OCI-LY1 (cell line): Measurements from ENCODE around the gene SKAP1.

Experiments
- H2AFZ ChIP-seq: fragments of 200-600 bp; sonication (generic), shearing (Covaris generic); 2 replicates; pipeline ENCODE4 v1.6.0; 2014; ENCODE audit warnings: antibody characterized with exemption, mild to moderate bottlenecking, low read length
- H3F3A ChIP-seq: fragments of 200-600 bp; sonication (generic), shearing (Covaris generic); 2 replicates; pipeline ENCODE4 v1.6.0; 2014; ENCODE audit warnings: mild to moderate bottlenecking, antibody characterized with exemption, low read length, moderate library complexity; ENCODE audit not compliant: insufficient read depth
- H3K27ac ChIP-seq: fragments of 200-600 bp; sonication (generic); 2 replicates; pipeline ENCODE4 v1.5.1; 2014; ENCODE audit warnings: low read length, mixed run types, mild to moderate bottlenecking, low read depth; ENCODE audit not compliant: poor library complexity, severe bottlenecking
- H3K27me3 ChIP-seq: fragments of 200-600 bp; sonication (generic); 2 replicates; pipeline ENCODE4 v1.6.0; 2014; ENCODE audit warnings: antibody characterized with exemption, mild to moderate bottlenecking, low read length, moderate library complexity; ENCODE audit not compliant: insufficient read depth
- H3K36me3 ChIP-seq: fragments of 200-600 bp; sonication (generic); 2 replicates; pipeline ENCODE4 v1.6.1; 2014; ENCODE audit warnings: mild to moderate bottlenecking, antibody characterized with exemption, low read length, moderate library complexity, mixed read lengths; ENCODE audit not compliant: insufficient read depth
- H3K4me1 ChIP-seq: fragments of 200-600 bp; sonication (generic); 2 replicates; pipeline ENCODE4 v1.5.1; 2014; ENCODE audit warnings: mild to moderate bottlenecking, low read length, moderate library complexity; ENCODE audit not compliant: insufficient read depth, severe bottlenecking
- H3K4me2 ChIP-seq: fragments of 200-600 bp; sonication (generic), shearing (Covaris generic); 2 replicates; pipeline ENCODE4 v1.6.1; 2014; ENCODE audit warnings: low read length
- H3K4me3 ChIP-seq: fragments of 200-600 bp; sonication (generic); 2 replicates; pipeline ENCODE4 v1.5.1; 2014; ENCODE audit warnings: low read length, low read depth, mild to moderate bottlenecking, mixed read lengths; ENCODE audit not compliant: poor library complexity, severe bottlenecking
- H3K79me2 ChIP-seq: fragments of 200-600 bp; shearing (Covaris generic); 2 replicates; pipeline ENCODE4 v1.6.1; 2016; ENCODE audit warnings: mixed run types, low read length, mixed read lengths; ENCODE audit not compliant: insufficient read depth
- H3K9ac ChIP-seq: fragments of 200-600 bp; sonication (generic), shearing (Covaris generic); 2 replicates; pipeline ENCODE4 v1.6.1; 2014; ENCODE audit warnings: mild to moderate bottlenecking, low read length, mixed read lengths
- H3K9me2 ChIP-seq: fragments of 200-600 bp; sonication (generic), shearing (Covaris generic); 2 replicates; pipeline ENCODE4 v1.6.1; 2014; ENCODE audit warnings: low read depth, mild to moderate bottlenecking, low read length, mixed read lengths
- H3K9me3 ChIP-seq: fragments of 200-600 bp; shearing (Covaris generic); 2 replicates; pipeline ENCODE4 v1.6.1; 2014; ENCODE audit warnings: low read length, mixed read lengths
- H4K20me1 ChIP-seq: fragments of 200-600 bp; sonication (generic), shearing (Covaris generic); 2 replicates; pipeline ENCODE4 v1.6.0; 2016; ENCODE audit warnings: mild to moderate bottlenecking, low read length; ENCODE audit not compliant: insufficient read depth
- CTCF ChIP-seq: fragments of 200-600 bp; sonication (generic), shearing (Covaris generic); IDR thresholded peaks from 2 replicates; pipeline ENCODE4 v1.5.1; 2017; ENCODE audit warnings: mild to moderate bottlenecking, antibody characterized with exemption, low read length, moderate library complexity, mixed read lengths
- EZH2 ChIP-seq: fragments of 200-600 bp; sonication (generic), shearing (Covaris generic); IDR thresholded peaks from 2 replicates; pipeline ENCODE4 v1.8.0; 2017; ENCODE audit warnings: borderline replicate concordance, mixed run types, mild to moderate bottlenecking, antibody characterized with exemption, low read length, moderate library complexity, mixed read lengths

SKAP1 gene

GRCh38 chr17:48465884-48466283, 35.9 kb upstream of the SKAP1 start:
- H3K4me3 ChIP-seq, result no peak overlapping the region
- H3K27ac ChIP-seq, result no peak overlapping the region
- H3K4me2 ChIP-seq, result no peak overlapping the region
- H3F3A ChIP-seq, result no peaks in the 10 kb centered on the region
- H3K9ac ChIP-seq, result no peak overlapping the region
- no peaks in the 10 kb centered on the region for H3K79me2 ChIP-seq
- no peaks in the 10 kb centered on the region for H3K4me1 ChIP-seq
- TF ChIP-seq EZH2 (no peak), CTCF (no peak)
- no peaks in the 10 kb centered on the region for H4K20me1 ChIP-seq
- no peak overlapping the region for H2AFZ ChIP-seq
- no peaks in the 10 kb centered on the region for H3K9me3 ChIP-seq
- no peaks in the 10 kb centered on the region for H3K36me3 ChIP-seq
- no peaks in the 10 kb centered on the region for H3K9me2 ChIP-seq
- H3K27me3 ChIP-seq, result no peaks in the 10 kb centered on the region

- H3K36me3 ChIP-seq, result no peaks in the 10 kb centered on the region
- TF ChIP-seq CTCF, result no peak
- no peak for TF ChIP-seq EZH2
- H3K79me2 ChIP-seq, result no peaks in the 10 kb centered on the region
These were observed 33.5 kb upstream of the SKAP1 start for GRCh38 chr17:48463526-48463925.

GRCh38 chr17:48462946-48463345, 32.9 kb upstream of the SKAP1 start:
- H3K9ac ChIP-seq, result no peak overlapping the region
- no peaks in the 10 kb centered on the region for H3K36me3 ChIP-seq
- H3K4me3 ChIP-seq, result no peak overlapping the region
- no peaks in the 10 kb centered on the region for H4K20me1 ChIP-seq
- no peaks in the 10 kb centered on the region for H3K79me2 ChIP-seq
- H3F3A ChIP-seq, result no peaks in the 10 kb centered on the region
- H3K27me3 ChIP-seq, result no peaks in the 10 kb centered on the region
- H3K4me2 ChIP-seq, result no peak overlapping the region
- H3K27ac ChIP-seq, result no peak overlapping the region
- no peaks in the 10 kb centered on the region for H3K4me1 ChIP-seq
- TF ChIP-seq CTCF (no peak), EZH2 (no peak)
- H3K9me2 ChIP-seq, result no peaks in the 10 kb centered on the region
- H3K9me3 ChIP-seq, result no peaks in the 10 kb centered on the region
- no peak overlapping the region for H2AFZ ChIP-seq

More at GRCh38 chr17:48463526-48463925, 33.5 kb upstream of the SKAP1 start:
- no peak overlapping the region for H3K9ac ChIP-seq
- H3K9me2 ChIP-seq, result no peaks in the 10 kb centered on the region
- H3K9me3 ChIP-seq, result no peaks in the 10 kb centered on the region
- H4K20me1 ChIP-seq, result no peaks in the 10 kb centered on the region
- H2AFZ ChIP-seq, result no peak overlapping the region
- H3K4me3 ChIP-seq, result no peak overlapping the region
- no peak overlapping the region for H3K27ac ChIP-seq
- H3K4me2 ChIP-seq, result no peak overlapping the region
- no peaks in the 10 kb centered on the region for H3K27me3 ChIP-seq
- H3F3A ChIP-seq, result no peaks in the 10 kb centered on the region
- no peaks in the 10 kb centered on the region for H3K4me1 ChIP-seq
